ENCODE data around the gene ELN.

DNA sequence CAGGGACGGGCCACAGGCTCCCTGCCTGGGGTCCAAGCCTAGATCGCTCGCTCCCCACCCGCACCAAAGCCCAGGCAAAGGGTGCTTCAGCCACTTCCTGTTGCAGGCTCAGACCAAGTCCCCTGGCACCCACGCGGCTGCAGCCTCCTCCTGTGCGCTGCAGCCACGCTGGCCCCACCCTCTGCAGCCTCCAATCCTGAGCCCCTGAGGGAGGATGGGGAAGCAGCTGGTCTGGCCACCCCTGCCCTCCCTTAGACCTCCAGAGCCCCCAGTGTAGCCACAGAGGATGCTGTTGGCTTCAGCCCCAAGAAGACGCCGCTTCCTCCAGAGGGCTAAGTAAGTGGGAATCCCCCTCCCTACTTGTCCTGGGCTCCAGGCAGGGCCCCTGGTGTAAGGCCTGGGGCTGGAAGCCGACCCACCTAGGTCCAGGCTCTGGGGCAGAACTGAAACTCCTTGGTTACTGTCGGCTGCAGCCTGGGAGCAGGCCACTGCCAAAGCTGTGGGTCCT, 65.0 kb downstream of the ELN start:
- TF ChIP-seq, protein P1, sequence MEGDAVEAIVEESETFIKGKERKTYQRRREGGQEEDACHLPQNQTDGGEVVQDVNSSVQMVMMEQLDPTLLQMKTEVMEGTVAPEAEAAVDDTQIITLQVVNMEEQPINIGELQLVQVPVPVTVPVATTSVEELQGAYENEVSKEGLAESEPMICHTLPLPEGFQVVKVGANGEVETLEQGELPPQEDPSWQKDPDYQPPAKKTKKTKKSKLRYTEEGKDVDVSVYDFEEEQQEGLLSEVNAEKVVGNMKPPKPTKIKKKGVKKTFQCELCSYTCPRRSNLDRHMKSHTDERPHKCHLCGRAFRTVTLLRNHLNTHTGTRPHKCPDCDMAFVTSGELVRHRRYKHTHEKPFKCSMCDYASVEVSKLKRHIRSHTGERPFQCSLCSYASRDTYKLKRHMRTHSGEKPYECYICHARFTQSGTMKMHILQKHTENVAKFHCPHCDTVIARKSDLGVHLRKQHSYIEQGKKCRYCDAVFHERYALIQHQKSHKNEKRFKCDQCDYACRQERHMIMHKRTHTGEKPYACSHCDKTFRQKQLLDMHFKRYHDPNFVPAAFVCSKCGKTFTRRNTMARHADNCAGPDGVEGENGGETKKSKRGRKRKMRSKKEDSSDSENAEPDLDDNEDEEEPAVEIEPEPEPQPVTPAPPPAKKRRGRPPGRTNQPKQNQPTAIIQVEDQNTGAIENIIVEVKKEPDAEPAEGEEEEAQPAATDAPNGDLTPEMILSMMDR (IDR thresholded peaks at IDR 0.05) = no peak
- TF ChIP-seq POLR2A (IDR thresholded peaks at IDR 0.05) = no peak
